ENCODE data around the gene HTR4. TPM values are rescaled to one million over a fixed set of nuclear protein-coding genes. Genes with fewer than 3 reads are reported as not detected.

HTR4 gene
- total RNA-seq, 1 experiment from 2014 or later = not detected

GRCh38 chr5:148443241-148443640 is 211.1 kb downstream of the HTR4 start:
- no peak overlapping the region for H2AK5ac ChIP-seq (ENCODE audit: insufficient read length, low read length)
- no peaks in the 10 kb centered on the region for H4K20me1 ChIP-seq (ENCODE audit: control insufficient read depth, insufficient read depth, insufficient read length)
- H3K4me1 ChIP-seq (ENCODE audit: insufficient read depth, low read length) = peaks cover 2% of the 10 kb centered on the region; the same call in 1 of the 2 replicates
- H3K14ac ChIP-seq (ENCODE audit: insufficient read depth, low read length) = no peak overlapping the region
- no peak overlapping the region for H2AFZ ChIP-seq (ENCODE audit: low read length)
- no peak overlapping the region for H2BK120ac ChIP-seq (ENCODE audit: low read depth, low read length, poor library complexity, severe bottlenecking)
- no peaks in the 10 kb centered on the region for H3K27me3 ChIP-seq (ENCODE audit: insufficient read depth, low read length)
- H3K27me3 Mint-ChIP-seq (ENCODE audit: low read depth) = no peaks in the 10 kb centered on the region
- H3K23ac ChIP-seq (ENCODE audit: insufficient read length, low read depth, low read length) = no peak overlapping the region
- no peak overlapping the region for H2BK5ac ChIP-seq (ENCODE audit: insufficient read length, low read length)
- H4K91ac ChIP-seq (ENCODE audit: insufficient read length, low read depth, low read length) = no peak overlapping the region
- H2BK20ac ChIP-seq (ENCODE audit: low read depth, low read length, poor library complexity, severe bottlenecking) = no peak overlapping the region
- no peaks in the 10 kb centered on the region for H3K79me2 ChIP-seq (ENCODE audit: insufficient read depth, low read length)
- H3K9me3 ChIP-seq (ENCODE audit: control insufficient read depth, low read depth, low read length) = no peaks in the 10 kb centered on the region
- no peak overlapping the region for H3K4me2 ChIP-seq (ENCODE audit: insufficient read depth, insufficient read length, low read length)
- no peaks in the 10 kb centered on the region for H3K23me2 ChIP-seq (ENCODE audit: insufficient read length, low read depth, low read length, poor library complexity, severe bottlenecking)
- H4K5ac ChIP-seq (ENCODE audit: insufficient read length, low read depth, low read length) = no peak overlapping the region
- WGBS (ENCODE audit: extremely low coverage, insufficient read length, low lambda C conversion rate) = no CpG with 5 or more reads among the region's 1 CpG
- no peak overlapping the region for H3T11ph ChIP-seq (ENCODE audit: low read length)
- H3K9ac ChIP-seq (ENCODE audit: extremely low read depth, insufficient read length, low read length) = no peak overlapping the region
- no peak overlapping the region for H2BK15ac ChIP-seq (ENCODE audit: low read depth, low read length)
- H3K27ac Mint-ChIP-seq = no peak overlapping the region; a peak in 1 of 7 replicates
- H4K8ac ChIP-seq (replicated peaks; ENCODE audit: insufficient read length, low read depth, low read length) = no peak overlapping the region
- H3K79me1 ChIP-seq (ENCODE audit: insufficient read depth, low read depth, low read length, poor library complexity, severe bottlenecking) = no peaks in the 10 kb centered on the region
- DNase-seq = no peak
- no peak overlapping the region for H2BK12ac ChIP-seq (ENCODE audit: insufficient read length, low read depth, low read length)
- H3K56ac ChIP-seq (ENCODE audit: insufficient read length, low read depth, low read length) = no peak overlapping the region
- peaks cover 11 to 35% (median 26%) of the 10 kb centered on the region in 3 experiments; a peak in 5 of 7 replicates for H3K36me3 Mint-ChIP-seq (ENCODE audit: insufficient read depth in 1 of 3, low read depth in 3 of 3)
- H3K27ac ChIP-seq (ENCODE audit: insufficient read length, low read depth, low read length) = no peak overlapping the region
- no peak for TF ChIP-seq CTCF (conservative IDR thresholded peaks at IDR 0.05)
- H3K4ac ChIP-seq (ENCODE audit: low read depth, low read length) = no peak overlapping the region
- no peak overlapping the region for H3K18ac ChIP-seq (ENCODE audit: insufficient read length, low read depth, low read length)
- H3K4me3 Mint-ChIP-seq = no peak overlapping the region
- H3K9me3 Mint-ChIP-seq = no peaks in the 10 kb centered on the region
- peaks cover 8 to 14% of the 10 kb centered on the region in 2 experiments for H3K4me1 Mint-ChIP-seq
